Left ventricle myocardium inferior (tissue), 1 donor: ENCODE data around the gene ARHGAP45. TPM values are rescaled to one million over a fixed set of nuclear protein-coding genes. Genes with fewer than 3 reads are reported as not detected.
A peak's percentile ranks its signal among the peaks of the same experiment; 100 is the strongest.

ENCODE experiments used
- DNase-seq: peaks from one replicate; pipeline ENCODE4 v3.0.0-alpha.2; 2020
- H3K27ac ChIP-seq: fragments of 200-600 bp; replicated peaks from 2 replicates; pipeline ENCODE4 v1.8.0; 2021
- H3K27me3 ChIP-seq: fragments of 200-600 bp; 2 replicates; pipeline ENCODE4 v1.8.0; 2021; ENCODE audit warnings: low read depth
- H3K36me3 ChIP-seq: fragments of 200-600 bp; 2 replicates; pipeline ENCODE4 v1.8.0; 2021
- H3K4me1 ChIP-seq: fragments of 200-600 bp; 2 replicates; pipeline ENCODE4 v1.8.0; 2021
- H3K4me3 ChIP-seq: fragments of 200-600 bp; 2 replicates; pipeline ENCODE4 v1.8.0; 2021; ENCODE audit warnings: mild to moderate bottlenecking, moderate library complexity
- H3K9me3 ChIP-seq: fragments of 200-600 bp; replicated peaks from 2 replicates; pipeline ENCODE4 v1.8.0; 2021
- intact Hi-C: fragments of 100-400 bp; cut with micrococcal nuclease; formaldehyde crosslinking; loops from one replicate; pipeline ENCODE4 v1.11.0; 2022
- total RNA-seq: library from RNA; stranded (reverse); fragmentation: NEBNext Ultra II Directional; extraction: Animal tissue kit (Norgen Biotek cat#: 25700); gene quantifications from one replicate; pipeline ENCODE4 v1.2.1, GENCODE V29; 2021
- TF ChIP-seq, protein P1 (sequence below): fragments of 200-600 bp; IDR thresholded peaks from 2 replicates; pipeline ENCODE4 v1.8.0; 2021; ENCODE audit warnings: antibody characterized with exemption, mild to moderate bottlenecking, borderline replicate concordance
- donor health status: DM: no; HTN: yes; CAD: no; lungs with severe emphysema.

The ARHGAP45 gene
- total RNA-seq, 1 donor from 2014 or later = 4.8 TPM

DNA sequence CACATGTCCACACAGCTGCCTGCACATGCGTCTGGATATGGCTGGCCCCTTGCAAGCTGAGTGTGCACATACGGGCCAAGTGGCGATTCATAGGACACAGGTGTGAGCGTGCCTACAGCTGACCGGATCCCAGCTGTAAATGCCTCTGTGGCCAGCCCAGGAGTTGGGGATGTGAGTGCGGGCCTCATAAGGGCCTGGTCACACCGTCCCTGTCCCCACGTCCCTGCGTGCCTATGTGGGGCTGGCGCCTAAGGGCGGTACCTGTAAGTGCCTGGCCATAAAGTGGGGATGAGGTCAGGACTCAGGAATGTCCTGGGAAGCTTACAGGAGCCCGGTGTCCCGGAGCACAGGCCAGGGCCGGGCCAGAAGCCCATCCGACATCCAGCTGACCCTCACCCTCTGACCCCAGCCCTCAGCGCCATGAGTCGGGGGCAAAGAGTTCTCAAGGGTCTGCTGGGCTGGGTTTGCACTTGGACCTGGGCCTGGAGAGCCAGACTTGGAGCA, 1.3 kb upstream of the ARHGAP45 start:
- no peak for DNase-seq
- H3K9me3 ChIP-seq = no peaks in the 10 kb centered on the region
- peaks cover 58% of the 10 kb centered on the region for H3K27me3 ChIP-seq
- H3K4me1 ChIP-seq = peaks cover 48% of the 10 kb centered on the region
- intact Hi-C loops = no loop called here
- H3K27ac ChIP-seq = no peak overlapping the region
- H3K4me3 ChIP-seq = no peak overlapping the region
- TF ChIP-seq, protein P1, sequence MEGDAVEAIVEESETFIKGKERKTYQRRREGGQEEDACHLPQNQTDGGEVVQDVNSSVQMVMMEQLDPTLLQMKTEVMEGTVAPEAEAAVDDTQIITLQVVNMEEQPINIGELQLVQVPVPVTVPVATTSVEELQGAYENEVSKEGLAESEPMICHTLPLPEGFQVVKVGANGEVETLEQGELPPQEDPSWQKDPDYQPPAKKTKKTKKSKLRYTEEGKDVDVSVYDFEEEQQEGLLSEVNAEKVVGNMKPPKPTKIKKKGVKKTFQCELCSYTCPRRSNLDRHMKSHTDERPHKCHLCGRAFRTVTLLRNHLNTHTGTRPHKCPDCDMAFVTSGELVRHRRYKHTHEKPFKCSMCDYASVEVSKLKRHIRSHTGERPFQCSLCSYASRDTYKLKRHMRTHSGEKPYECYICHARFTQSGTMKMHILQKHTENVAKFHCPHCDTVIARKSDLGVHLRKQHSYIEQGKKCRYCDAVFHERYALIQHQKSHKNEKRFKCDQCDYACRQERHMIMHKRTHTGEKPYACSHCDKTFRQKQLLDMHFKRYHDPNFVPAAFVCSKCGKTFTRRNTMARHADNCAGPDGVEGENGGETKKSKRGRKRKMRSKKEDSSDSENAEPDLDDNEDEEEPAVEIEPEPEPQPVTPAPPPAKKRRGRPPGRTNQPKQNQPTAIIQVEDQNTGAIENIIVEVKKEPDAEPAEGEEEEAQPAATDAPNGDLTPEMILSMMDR = no peak
- H3K36me3 ChIP-seq = no peaks in the 10 kb centered on the region

DNA sequence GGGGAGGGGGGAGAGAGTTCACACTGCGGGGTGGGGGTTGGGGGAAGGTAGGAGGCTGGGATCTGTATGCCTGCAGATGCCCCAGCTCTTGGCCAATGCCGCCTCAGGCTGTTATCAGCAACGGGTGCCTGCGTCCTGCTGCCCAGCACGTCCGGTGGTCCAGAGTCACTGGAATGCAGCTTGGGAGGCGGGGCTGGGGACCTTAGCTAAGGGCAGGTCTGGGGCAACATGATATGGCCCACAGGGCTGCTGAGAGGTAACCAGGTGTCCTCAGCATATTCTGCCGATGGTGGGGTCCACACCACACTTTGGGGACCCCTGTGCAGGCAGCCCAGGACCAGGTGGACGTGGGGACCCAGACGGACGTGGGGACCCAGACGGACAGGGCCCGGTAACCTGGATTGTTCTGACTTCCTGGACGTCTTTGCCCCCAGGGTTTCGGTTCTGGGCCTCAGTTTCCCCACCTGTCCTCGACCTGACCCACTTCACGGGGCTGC, 668 bp upstream of the ARHGAP45 start:
- no peaks in the 10 kb centered on the region for H3K36me3 ChIP-seq
- no peak overlapping the region for H3K27ac ChIP-seq
- no peak for DNase-seq
- H3K4me1 ChIP-seq = peaks cover 53% of the 10 kb centered on the region
- TF ChIP-seq, protein P1 = no peak
- no peaks in the 10 kb centered on the region for H3K9me3 ChIP-seq
- intact Hi-C loops = no loop called here
- H3K27me3 ChIP-seq = peaks cover 64% of the 10 kb centered on the region
- H3K4me3 ChIP-seq = peak overlapping the region; percentile 60

DNA sequence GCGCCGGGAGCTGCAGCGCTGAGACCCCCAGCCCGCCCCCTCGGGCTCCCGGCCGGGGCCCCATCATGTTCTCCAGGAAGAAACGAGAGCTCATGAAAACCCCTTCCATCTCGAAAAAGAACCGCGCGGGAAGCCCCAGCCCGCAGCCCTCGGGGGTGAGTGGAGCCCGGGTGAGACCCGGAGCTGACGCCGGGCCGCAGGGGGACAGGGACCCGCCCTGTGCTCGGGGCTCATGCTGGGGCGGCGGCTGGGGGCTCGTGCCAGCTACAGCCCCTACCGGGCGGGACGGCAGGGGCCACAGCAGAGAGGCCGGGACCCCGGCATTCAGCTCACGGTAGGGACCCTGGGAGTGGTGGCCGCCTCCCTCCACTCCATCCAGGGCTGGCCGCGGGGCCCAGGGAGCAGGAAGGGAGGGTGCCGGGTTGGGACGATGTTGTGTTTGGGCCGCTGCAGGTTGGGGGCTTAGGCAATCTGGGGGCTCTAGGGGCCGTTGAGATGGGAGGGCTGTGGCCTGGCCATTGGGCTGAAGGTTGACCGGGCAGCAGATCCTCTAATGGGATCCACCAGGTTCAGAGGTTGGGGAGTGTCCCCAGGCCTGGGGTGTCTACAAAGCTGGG, 482 bp downstream of the ARHGAP45 start:
- H3K4me1 ChIP-seq = peaks cover 58% of the 10 kb centered on the region
- TF ChIP-seq, protein P1 = no peak
- H3K4me3 ChIP-seq = peak overlapping the region; percentile 60
- intact Hi-C loops = no loop called here
- H3K27ac ChIP-seq = peak overlapping the region; percentile 51
- peaks cover 75% of the 10 kb centered on the region for H3K27me3 ChIP-seq
- H3K9me3 ChIP-seq = no peaks in the 10 kb centered on the region
- H3K36me3 ChIP-seq = no peaks in the 10 kb centered on the region
- DNase-seq = no peak

DNA sequence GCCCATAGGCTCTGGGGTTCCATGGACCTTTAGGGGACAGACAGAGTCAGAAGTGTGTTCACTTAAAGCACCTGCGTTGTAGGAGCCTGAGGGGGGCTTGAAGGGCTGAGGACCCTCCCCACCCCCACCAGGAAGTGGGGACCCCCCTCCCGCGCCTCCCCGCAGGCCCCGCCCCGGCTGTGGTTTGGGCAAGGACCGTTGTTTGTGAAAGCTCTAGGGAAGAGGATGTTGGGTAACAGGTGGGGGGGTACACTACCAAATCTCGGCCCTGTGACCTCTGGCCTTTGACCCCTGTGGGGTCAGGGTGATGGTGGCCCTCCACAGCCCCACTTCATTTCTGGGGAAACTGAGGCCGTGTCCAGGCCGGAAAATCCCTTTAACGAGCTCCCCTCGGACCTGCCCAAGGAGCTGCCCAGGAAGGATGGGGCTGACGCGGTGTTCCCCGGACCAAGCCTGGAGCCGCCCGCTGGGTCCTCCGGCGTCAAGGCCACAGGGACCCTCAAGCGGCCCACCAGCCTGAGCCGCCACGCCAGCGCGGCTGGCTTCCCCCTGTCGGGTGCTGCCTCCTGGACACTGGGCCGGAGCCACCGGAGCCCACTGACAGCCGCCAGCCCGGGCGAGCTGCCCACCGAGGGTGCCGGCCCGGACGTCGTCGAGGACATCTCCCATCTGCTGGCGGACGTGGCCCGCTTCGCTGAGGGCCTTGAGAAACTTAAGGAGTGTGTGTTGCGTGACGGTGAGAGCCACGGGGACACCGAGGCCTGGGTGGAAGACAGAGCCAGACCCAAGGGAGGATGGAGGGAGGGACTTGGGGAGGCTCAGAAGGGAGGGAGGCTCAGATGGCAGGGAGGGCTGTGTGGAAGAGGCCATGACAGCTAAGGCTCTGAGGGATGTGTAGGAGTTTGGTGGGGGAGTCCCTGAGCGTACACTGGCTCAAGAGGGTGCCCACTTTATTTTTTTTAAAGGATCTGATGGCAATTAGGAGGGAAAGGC, 1.3 kb downstream of the ARHGAP45 start:
- H3K4me1 ChIP-seq = peaks cover 58% of the 10 kb centered on the region
- TF ChIP-seq, protein P1 = no peak
- H3K4me3 ChIP-seq = peak overlapping the region; percentile 60
- H3K27ac ChIP-seq = peak overlapping the region; percentile 51
- intact Hi-C loops = no loop called here
- peaks cover 84% of the 10 kb centered on the region for H3K27me3 ChIP-seq
- H3K36me3 ChIP-seq = no peaks in the 10 kb centered on the region
- DNase-seq = peak; percentile 52
- no peaks in the 10 kb centered on the region for H3K9me3 ChIP-seq

DNA sequence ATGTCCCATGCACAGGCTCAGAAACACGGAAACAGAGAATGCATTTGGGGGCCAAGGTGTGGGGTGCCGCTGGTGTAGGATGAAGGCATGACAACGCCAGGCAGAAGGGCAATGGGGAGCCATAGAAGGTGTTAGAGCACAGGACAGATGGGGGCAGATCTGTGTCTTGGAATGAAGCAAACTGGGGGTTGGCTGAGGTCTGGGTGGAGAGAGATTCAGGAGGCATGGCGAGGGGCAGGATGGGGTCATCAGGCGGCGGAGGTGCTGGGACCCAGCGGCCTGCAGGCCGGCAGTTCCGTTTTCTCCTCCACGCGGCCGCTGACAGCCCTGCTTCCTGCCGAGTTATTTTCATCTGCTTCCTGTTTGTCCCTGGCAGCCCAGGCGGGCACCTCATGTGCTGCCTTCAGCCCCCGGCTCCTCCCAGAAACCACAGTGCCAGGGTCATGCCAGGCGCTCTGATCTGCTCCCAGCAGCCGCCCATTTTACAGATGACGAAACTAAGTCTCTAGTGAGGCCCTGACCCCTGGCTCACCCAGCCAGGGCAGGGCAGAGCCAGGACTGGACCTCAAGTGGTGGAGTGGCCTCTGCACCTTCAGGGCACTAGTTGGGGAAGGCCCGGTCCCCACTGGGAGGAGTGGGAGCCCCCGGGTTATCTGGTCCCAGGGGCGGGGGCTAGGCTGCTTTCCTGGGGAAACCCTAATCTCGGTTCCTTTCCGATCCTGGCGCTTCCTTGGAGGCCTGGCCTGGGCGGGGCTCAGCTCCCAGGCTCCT, 2.2 kb downstream of the ARHGAP45 start:
- TF ChIP-seq, protein P1 = no peak
- Histone ChIP-seq H3K4me1 (peaks cover 58% of the 10 kb centered on the region), H3K9me3 (no peaks in the 10 kb centered on the region), H3K27me3 (peaks cover 87% of the 10 kb centered on the region), H3K27ac (peak overlapping the region; percentile 43), H3K4me3 (peak overlapping the region; percentile 60), H3K36me3 (no peaks in the 10 kb centered on the region)
- intact Hi-C loops = no loop called here
- DNase-seq = peak; percentile 71
